Fibroblast of the aortic adventitia (primary cell): ENCODE measurements around the gene KLK14. TPM values are rescaled to one million over a fixed set of nuclear protein-coding genes. Genes with fewer than 3 reads are reported as not detected.

Experiments
- DNase-seq: peaks from one replicate; pipeline ENCODE4 v3.0.0-alpha.2; 2010; ENCODE audit warnings: low read depth
- H3K4me3 ChIP-seq: 2 replicates; pipeline ENCODE4 v1.5.1; 2011; ENCODE audit warnings: low read depth, mild to moderate bottlenecking, control low read depth, low read length, moderate library complexity
- CTCF ChIP-seq: IDR thresholded peaks from 2 replicates; pipeline ENCODE4 v1.5.1; 2011; ENCODE audit warnings: mild to moderate bottlenecking, low read length, control low read depth, inconsistent platforms; ENCODE audit not compliant: insufficient read depth
- total RNA-seq: library from RNA; depleted of rRNA; stranded (reverse); fragments of >200 nt; gene quantifications from 2 replicates; pipeline ENCODE4 v1.2.3, GENCODE V29; 2012; ENCODE audit warnings: low replicate concordance

KLK14 gene
- total RNA-seq, 1 donor = not detected

DNA sequence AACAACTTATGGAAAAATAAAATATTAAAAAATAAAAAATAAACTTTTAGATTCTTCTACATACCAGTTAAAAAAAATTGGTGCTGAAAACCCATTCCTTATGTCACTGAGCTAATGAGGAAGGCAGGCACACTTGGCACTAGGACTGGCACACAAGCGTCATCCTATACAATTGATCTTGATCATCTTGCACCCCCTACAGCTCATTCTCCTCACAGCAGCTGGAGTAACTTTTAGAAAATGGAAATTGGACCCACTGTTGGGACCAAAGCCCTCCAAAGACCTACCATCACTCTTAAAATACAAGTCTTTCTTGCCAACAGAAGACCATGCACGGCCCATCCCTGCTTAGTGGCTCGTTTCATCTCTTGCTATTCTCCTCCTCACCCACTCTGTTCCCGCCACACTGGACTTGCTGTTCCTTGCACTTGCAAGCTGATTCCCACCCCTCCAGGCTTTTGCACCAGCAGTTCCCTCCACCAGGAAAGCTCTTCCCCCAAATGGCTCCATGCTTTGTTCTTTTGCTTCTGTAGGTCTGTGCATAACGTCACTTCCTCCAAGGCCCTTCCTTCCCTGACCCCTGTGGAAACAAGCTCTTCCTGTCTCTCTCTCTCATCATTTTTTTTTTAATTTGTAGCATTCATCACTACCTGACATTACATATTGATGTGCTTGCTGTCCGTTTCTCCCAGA, 13.9 kb upstream of the KLK14 start:
- DNase-seq = no peak
- H3K4me3 ChIP-seq = no peak overlapping the region
- peak; percentile 25 for TF ChIP-seq CTCF

DNA sequence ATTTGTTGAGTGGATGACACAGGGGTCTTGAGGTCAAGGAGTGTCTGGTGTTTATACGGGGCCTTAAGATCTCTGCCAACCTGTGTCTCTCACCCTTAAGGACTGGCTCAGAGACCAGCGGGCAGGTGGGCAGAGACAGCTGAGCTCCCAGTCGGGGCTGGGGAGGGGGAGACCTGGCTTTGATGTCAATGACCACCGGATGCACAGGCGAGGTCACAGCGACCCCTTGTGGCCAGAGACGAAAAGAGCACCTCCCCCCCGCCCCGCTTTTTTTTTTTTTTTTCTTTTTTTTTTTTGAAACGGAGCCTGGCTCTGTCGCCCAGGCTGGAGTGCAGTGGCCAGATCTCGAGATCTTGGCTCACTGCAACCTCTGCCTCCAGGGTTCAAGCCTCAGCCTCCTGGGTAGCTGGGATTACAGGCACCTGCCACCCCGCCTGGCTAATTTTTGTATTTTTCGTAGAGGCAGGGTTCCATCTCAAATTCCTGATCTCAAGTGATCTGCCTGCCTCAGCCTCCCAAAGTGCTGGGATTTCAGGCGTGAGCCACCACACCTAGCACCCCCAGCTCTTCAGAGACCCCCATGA, 12.1 kb upstream of the KLK14 start:
- H3K4me3 ChIP-seq = no peak overlapping the region
- no peak for DNase-seq
- TF ChIP-seq CTCF = peak; percentile 66

DNA sequence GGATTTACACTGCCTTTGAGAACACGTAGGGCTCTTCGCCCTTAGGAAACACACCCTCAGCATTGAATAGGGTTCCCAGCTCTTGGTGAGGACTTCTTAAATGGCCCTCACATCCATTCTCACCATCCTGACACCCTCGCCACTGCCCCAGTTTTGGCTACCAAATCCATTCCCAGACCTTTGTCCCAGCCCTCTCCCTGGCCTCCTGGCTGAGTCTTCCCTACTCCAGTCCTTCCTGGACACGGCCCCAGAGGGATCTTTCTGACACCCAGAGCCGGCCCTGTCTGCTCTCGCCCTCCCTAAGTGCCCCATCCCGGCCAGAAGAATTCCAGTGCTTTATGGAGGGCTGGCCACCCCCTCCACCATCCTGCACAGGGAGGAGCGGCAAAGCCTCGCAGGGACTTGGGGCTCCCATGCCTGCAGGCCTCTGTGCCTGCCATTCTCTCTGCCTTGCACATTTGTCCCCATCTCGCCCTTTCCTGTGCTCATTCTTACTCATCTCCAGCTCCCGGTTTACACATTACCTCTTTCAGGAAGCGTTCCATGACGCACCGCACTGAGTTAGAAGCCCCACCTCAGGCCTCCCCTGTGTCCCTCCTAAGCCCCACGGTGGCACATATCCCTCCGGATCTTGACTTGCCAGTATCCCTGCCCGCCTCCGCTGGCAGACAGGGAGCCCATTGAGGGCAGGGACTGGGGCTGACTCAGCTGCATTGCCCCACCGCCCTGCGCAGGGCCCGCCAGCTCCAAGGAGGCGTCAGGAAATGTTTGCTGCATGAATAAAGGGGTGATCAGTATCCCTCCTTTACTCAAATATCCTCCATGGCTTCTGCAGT, 11.0 kb upstream of the KLK14 start:
- no peak for TF ChIP-seq CTCF

GRCh38 chr19:51093101-51093500, 10.4 kb upstream of the KLK14 start:
- DNase-seq = no peak
- TF ChIP-seq CTCF = no peak
- H3K4me3 ChIP-seq = no peak overlapping the region

More for the DNA sequence above, 11.0 kb upstream of the KLK14 start:
- no peak overlapping the region for H3K4me3 ChIP-seq
- DNase-seq = no peak

DNA sequence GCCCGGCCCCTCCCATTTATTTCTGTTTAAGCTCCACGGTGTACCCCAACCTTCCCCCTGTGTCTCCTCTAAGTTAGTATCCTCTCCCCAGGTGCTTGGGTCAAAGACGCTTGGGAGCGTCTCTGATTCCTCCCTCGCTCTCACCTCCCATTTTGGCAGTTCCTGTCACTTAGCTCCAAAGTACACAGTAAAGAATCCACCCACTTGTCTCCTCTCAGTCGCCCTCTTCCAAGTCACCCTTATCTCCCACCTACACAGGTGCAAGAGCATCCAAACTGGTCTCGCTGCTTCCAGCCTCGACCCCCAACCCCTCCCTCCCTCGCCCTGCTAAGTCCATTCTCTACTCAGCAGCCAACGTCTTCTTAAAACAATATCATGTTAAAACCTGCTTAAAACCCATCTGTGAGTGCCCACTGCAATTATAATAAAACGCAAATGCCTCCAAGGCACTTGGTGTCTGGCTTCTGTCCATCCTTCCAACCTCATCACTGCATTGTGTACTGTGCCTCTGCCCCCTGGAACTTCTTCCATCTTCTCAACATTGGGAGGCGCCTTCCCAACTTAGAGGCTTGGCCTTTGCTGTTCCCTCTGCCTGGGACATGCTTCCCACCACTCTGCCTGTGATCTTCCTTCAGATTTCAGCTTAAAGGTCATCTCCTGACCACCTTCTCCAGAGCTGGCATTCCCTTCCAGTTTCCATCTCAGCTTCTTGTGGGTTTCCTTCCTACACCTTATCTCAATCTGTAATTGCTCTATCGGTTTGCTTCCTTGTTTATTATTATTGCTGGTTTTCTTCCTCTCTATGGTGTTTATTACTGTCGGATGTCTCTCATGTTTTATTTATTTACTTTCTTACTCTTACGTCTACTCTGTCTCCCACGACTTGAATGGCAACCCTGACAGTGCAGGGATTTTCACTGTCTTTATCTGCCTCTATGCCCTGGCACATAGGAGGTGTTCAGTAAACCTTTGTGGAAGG, 9.5 kb upstream of the KLK14 start:
- no peak for TF ChIP-seq CTCF
- H3K4me3 ChIP-seq = no peak overlapping the region
- no peak for DNase-seq

DNA sequence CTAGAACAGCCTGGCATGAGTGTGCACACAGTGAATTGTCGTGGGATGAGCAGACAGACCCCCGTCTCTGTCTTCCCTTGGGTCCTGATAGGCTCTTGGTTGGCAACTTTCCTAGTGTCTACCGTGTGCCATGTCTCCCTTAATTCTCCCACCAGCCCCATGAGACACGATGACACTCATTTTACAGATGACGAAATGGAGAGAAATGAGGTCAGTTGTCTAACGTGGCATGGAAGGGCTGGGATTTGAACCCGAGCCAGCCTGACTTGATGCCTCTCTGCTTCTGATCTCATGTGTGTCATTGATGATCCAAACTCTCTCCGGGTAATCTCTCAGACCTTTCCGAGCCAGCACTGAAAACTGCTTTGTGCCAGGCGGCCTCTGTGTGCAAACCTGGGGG, 8.4 kb upstream of the KLK14 start:
- no peak overlapping the region for H3K4me3 ChIP-seq
- no peak for TF ChIP-seq CTCF
- no peak for DNase-seq
